EL (cell line): Measurements from ENCODE around the gene ADGRV1.

Experiments
- DNase-seq: peaks from one replicate; pipeline ENCODE4 v3.0.0-alpha.2; 2016

ADGRV1 gene

DNA sequence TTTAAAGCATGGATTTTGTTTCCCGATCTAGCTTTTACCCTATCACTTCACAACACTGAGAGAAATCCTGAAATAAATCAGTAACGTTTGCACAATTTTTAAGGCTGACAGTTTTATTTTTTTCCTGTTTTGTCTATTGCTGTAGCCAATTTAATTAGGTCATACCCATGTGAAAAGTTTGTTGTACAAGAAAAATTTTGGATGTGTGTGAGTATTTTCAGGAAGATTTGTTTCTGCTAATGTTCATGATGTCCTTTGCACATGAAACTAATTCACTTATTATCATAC, 586.7 kb downstream of the ADGRV1 start:
- DNase-seq, result no peak

DNA sequence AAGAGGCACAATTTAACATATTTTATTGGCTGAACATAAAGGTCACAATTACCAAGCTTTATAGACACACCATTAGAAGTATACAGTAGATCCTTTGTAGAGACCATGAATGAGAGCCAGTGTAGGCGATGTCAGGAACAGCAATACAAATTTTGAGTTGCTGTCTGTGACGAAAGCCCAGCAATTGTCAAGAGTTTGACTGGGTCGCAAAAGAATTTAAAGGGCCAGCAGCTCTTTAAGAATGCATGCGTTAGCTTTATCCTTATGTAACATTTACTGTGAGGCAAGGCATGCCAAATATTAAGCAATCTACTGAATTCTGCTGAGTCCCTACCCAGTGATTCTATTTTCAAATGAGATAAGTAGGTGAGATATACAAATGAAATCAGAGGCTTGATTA, 587.6 kb downstream of the ADGRV1 start:
- no peak for DNase-seq

DNA sequence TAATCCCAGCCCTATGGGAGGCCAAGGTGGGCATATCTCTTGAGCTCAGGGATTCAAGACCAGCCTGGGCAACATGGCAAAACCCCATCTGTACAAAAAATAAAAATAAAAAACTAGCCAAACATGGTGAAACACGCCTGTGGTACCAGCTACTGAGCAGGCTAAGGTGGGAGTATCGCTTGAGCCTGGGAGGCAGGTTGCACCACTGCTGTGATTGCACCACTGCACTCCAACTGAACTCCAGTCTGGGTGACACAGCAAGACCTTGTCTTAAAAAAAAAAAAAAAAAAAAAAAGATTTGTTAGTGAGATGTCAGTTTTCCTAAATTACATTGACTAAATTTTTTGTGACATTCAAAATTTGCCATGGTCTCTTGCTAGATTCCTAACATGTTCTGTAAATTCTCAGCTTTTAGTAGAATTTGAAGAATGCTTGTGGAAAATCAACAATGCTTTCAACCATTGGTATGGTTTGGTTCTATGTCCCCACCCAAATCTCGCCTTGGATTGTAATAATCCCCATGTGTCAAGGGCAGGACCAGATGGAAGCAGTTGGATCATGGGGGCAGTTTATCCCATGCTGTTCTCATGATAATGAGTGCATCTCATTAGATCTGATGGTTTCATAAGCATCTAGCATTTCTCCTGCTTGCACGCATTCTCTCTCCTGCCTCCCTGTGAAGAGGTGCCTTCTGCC, 588.5 kb downstream of the ADGRV1 start:
- no peak for DNase-seq

DNA sequence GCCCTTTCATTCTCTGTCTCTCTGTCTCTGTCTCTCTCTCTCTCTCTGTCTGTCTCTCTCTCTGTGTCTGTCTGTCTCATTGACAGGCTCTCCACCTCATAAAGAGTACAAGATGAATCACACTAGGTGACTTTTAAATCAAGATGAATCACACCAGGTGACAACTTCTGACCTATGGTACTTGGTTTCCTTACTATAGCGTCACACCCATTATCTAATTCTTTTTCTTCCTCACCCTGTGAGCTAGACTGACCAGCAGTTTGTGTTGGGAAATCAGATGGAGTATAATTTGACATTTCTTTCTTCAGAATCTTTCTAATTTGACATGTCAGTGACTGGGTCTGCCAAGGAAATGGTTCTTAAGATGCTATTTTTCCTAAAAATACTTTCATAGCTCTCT, 591.6 kb downstream of the ADGRV1 start:
- no peak for DNase-seq

- DNase-seq, result no peak
These were observed 592.0 kb downstream of the ADGRV1 start for GRCh38 chr5:91150636-91151035.

DNA sequence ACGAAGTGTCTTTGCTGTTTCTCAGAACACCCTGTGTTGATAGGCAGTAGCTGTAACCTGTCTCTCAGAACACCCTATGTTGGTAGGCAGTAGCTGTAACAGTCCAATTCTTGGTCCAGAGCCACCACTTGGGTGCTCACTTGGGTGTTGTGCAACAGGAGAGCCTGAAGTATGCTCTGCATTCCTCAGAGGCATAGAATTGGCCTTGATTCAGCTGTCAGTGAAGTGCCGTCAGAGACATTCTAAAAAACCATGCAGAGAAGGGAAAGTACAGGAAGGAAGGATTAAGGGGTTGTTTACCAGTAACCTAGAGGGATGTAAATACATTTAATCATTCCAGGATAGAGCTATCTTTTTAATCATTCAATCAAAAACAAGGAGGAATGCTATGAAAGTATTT, 593.4 kb downstream of the ADGRV1 start:
- peak; percentile 89 for DNase-seq

GRCh38 chr5:91154338-91154737, 595.7 kb downstream of the ADGRV1 start:
- DNase-seq, result no peak

- DNase-seq, result no peak
These were observed 596.7 kb downstream of the ADGRV1 start for GRCh38 chr5:91155274-91155673.

DNA sequence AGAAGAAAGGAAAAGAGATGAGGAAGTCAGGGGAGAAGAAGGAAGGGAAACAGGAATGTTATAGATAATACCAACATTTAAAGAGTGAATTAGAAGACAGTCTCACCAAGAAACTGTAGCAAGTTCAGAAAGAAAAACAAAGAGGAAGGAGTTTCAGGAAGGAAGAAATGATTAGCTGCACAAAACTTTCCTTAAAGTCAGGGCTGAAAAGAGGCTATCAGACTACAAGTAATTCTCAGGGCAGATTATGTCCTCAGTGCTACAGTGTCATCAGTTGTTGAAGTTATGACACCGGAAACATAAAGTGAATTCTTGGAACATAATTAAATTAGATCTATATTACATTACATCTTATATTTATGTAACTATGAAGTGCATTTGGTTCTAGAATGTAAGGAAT, 597.6 kb downstream of the ADGRV1 start:
- no peak for DNase-seq

DNA sequence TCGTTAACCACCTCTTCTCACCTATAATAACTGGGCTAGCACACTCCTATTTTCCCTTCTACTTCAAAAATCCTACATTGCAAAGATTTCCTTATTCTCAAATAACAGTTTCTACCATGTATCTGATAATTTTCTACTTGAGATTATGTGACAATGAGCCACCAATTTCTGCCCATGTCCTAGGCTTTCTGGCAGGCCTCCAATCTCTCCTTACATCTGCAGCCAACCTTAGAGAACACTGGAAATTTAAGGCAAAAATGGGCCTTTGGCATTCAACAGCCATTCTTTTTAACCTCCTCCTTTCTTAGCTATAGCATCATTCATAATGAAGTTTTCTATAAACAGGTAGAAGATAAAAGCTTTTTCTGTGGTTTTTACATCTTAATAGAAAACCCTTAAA, 599.4 kb downstream of the ADGRV1 start:
- DNase-seq, result no peak

GRCh38 chr5:91159647-91160046, 601.0 kb downstream of the ADGRV1 start:
- DNase-seq, result no peak

- no peak for DNase-seq
These were observed 602.2 kb downstream of the ADGRV1 start for GRCh38 chr5:91160714-91161285.

- peak; percentile 87 for DNase-seq
These were observed 604.2 kb downstream of the ADGRV1 start for GRCh38 chr5:91162534-91163381.

DNA sequence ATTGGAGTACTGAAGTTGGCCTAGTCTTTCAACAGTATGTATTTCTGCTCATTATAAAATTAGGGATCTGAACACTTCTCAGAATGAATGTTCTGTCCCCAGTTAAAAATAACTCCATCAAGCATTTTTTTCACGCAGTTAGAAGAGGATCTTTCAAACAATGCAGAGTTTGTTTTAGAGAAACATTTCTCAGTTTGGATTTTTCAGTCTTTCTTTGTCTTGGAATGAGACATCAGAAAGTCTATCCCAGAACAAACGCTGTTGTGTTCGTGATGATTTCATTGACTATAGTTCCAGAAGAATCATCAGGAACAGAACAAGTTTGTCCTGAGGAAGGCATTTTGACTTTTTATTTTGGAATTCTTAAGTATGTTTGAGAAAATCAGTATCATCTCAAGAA, 605.8 kb downstream of the ADGRV1 start:
- no peak for DNase-seq

- DNase-seq, result peak; percentile 59
These were observed 607.6 kb downstream of the ADGRV1 start for GRCh38 chr5:91166059-91166807.

- no peak for DNase-seq
These were observed 610.3 kb downstream of the ADGRV1 start for GRCh38 chr5:91168859-91169258.

DNA sequence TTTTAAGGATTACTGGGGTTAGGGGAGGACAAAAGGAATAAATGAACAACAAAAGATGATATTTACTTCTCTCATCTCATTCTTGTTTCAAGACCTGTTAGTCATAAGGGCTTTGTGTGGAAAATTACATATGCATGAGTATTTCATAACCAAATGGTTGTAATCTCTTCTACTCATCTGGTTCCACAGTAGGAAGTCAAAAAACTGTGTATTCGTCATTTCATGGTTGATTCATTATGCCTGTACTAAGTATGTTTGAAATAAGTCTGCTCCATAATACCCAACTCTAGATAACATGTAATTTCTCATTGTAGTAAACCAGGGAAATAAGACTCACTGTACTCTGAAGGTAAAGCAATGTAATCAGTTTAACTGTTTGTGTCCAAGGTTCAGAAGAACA, 611.7 kb downstream of the ADGRV1 start:
- peak; percentile 36 for DNase-seq

GRCh38 chr5:91171322-91171721, 612.7 kb downstream of the ADGRV1 start:
- no peak for DNase-seq

GRCh38 chr5:91174396-91174795, 615.8 kb downstream of the ADGRV1 start:
- DNase-seq, result no peak

DNA sequence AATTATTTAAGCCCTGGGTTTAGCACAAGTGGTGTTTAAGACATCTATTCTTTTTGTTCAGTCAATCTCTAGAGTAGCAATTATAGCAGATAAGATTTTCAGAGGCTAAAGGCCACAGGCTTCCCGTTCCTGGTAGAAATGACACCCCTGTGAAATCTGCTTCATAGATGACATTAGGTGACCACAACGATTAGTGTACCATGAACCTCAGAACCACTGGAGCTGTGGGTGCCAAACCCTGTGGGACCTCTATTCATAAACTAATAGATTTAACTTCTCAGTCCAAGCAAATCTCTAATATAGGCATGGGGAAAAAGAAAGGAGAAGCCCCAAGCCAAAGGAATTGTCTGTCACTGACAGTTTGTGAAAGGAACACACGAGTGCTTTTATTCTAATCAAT, 617.1 kb downstream of the ADGRV1 start:
- DNase-seq, result no peak

GRCh38 chr5:91176288-91177016, 617.9 kb downstream of the ADGRV1 start:
- DNase-seq, result peak; percentile 6

DNA sequence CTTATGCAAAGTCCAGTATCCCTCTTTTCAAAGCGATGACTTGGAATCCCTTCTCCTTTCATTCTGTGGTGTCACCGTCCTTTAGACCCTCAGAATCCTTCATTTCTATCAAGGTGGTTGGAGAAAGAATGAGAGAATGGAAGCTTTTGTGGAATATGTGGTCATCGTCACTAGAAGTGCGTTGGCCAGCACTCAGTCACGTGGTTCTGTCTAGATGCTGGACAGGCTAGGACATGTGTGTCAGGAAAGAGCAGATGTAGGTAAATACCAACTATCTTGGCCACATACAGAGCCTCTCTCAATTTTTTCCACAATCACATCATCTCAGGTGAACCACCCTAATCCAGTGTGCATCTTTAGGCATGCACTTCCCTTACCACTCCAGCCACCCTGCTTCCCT, 618.5 kb downstream of the ADGRV1 start:
- DNase-seq, result no peak

DNA sequence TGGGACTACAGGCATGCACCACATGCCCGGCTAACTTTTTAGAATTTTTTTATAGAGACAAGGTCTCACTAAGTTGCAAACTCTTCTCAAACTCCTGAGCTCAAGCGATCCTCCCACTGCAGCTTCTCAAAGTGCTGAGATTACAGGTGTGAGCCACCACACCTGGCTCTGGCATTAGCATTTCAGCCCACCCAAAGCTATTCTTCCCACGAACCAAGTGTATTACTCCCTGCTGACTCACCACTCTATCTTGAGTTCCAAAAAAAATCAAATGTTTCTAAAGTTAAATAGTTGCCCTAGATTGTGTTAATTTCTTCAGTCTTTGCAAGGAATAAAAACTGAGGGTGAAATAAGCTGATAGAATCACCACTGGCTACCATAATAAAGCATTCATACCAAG, 619.0 kb downstream of the ADGRV1 start:
- no peak for DNase-seq
